Kasumi-1 (cell line): Measurements from ENCODE around the gene CPAMD8.
A peak's percentile ranks its signal among the peaks of the same experiment; 100 is the strongest.

ENCODE experiments used
- DNase-seq, 2 experiments: peaks; one replicate each; lab custom pipeline; 2025; lab: John Stamatoyannopoulos, UW

The CPAMD8 gene

DNA sequence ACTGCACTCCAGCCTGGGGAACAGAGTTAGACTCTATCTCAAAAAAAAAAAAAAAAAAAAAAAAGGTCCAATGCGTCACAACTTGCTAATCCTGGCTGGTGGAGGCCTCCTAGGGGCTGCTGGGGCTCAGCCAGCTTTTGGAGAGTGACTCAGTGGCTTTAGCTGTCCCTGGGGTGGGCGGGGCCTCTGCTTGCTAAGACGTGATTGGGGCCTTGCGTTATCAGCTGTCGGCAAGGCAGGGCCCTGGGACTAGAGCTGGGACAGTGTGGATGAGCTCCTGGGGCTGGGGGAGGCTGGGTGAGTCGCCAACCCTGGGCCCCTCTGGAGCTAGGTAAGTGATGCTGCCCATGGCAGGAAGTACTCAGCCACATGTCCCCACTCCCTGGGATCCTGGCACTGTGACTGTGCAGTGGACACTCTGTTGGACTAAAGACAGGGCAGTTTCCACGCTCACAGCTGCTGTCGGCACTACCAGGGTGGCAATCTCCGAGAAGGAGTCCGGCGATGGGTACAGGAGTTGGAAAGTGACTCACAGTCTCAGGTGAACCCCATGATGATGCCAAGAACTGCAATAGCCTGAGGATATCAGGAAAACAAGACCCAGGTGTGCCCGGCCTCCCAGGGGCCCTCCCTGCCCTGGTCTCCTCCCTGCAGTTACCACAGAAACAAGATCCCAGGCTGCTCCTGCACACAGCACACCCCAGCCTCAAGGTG is 105.6 kb downstream of the CPAMD8 start:
- DNase-seq: no peak

DNA sequence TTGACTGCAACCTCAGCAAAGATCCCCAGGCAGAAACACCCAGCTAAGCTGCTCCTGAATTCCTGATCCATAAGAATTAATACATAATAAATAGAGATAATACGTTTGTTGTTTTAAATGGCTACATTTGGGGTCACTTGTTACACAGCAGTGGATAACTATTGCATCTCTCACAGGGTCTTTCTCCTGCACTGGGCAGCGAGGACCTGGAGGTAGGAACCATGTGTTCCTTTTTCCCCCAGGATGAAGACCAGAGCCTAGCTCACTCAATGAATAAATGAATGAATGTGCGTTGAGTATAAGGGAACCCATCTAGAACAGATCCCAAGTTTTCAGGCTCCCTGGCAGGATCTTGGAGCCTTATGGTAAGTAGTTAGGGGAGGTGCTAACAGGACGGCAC is 107.1 kb downstream of the CPAMD8 start:
- DNase-seq: no peak

DNA sequence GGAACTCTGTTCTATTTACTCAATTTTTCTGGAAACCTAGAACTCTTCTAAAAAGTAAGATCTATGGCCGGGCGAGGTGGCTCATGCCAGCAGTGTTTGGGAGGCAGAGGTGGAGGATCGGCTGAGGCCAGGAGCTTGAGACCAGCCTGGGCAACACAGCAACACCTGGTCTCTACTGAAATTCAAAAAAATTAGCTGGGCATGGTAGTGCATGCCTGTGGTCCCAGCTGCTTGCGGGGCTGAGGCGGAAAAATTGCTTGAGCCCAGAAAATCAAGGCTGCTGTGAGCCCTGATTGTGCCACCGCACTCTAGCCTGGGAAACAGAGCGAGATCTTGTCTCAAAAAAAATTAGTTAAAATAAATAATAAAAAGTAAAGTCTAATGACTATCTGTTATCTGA is 109.2 kb downstream of the CPAMD8 start:
- no peak for DNase-seq

DNA sequence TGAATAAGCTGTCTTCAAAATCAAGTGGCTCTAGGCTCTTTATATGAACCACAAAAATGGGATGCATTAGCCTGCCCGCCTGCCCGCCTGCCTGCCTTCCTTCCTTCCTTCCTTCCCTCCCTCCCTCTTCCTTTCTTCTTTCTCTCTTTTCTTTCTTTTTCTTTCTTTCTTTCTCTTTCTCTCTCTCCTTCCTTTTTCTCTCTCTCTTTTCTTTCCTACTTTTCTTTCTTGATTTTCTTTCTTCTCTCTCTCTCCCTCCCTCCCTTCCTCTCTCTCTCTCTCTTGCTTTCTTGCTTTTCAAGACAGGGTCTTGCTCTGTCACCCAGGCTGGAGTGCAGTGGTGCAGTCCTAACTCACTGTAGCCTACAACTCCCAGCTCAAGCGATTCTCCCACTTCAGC is 110.9 kb downstream of the CPAMD8 start:
- DNase-seq: no peak

DNA sequence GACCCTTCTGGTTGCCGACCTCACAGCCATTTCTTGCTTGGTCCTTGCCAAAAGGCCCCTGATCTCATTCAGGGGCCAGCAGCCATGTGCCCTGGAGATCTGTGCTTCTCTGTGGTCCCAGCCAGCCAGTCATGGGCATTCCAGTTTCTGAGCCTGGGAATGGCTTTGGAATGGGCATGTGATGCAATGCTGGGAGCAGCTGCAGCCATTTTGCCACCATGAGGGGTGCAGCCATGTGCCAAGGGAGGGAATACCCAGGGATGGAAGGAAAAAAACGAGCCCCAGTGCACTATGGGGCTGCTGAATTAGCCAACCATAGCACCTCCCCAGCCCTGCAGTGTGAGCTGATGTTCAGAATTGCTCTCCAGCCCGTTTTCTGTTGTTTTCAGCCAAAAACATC is 111.5 kb downstream of the CPAMD8 start:
- DNase-seq: no peak

DNA sequence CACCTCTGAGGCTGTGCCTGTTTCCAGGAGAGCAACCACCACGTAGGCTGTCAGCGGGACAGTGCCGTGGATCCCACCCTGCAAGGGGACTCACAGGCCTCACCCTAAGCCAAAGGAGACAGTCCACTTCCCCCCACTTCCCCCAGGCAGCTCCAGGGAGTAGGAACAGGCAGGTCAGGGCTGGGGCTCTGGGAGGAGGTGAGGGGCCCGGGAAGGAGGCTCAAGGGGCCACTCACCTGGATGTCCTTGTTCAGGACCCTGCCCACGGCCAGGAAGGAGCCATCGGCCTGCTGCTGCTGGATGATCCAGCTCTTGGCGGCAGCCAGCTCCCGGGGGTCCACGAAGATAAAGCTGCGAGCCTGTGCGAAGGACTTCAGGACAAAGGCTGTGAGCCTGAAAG is 112.2 kb downstream of the CPAMD8 start:
- DNase-seq: no peak

DNA sequence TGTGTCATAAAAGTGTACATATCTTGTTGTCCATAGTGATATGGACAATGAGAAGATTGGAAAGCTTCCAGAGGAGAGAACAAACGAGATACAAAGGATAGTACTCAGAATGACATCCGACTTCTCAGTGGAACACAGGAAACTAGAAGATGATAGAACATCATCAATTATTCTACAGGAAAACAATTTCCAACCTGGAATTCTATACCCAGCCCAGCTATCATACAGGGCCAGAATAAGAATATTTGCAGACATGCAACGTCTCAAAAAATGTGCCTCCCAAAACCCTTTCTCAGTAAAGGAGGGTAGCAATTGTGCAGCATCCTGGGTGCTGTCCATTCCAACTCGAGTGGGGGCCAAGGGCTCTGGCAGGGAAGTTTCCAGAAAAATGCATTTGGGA is 113.8 kb downstream of the CPAMD8 start:
- no peak for DNase-seq

DNA sequence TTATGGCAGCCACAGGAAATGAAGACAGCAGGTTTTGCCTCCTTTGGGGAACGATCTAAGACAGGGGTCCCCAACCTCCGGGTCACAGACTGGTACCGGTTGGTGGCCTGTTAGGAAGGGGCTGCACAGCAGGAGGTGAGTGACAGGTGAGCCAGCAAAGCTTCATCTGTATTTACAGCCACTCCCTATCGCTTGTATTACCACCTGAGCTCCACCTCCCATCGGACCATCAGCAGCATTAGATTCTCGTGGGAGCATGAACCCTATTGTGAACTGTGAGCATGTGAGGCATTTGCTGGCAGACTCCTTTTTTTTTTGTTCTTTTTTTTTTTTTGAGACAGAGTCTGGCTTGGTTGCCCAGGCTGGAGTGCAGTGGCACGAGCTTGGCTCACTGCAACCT is 115.6 kb downstream of the CPAMD8 start:
- DNase-seq: no peak

DNA sequence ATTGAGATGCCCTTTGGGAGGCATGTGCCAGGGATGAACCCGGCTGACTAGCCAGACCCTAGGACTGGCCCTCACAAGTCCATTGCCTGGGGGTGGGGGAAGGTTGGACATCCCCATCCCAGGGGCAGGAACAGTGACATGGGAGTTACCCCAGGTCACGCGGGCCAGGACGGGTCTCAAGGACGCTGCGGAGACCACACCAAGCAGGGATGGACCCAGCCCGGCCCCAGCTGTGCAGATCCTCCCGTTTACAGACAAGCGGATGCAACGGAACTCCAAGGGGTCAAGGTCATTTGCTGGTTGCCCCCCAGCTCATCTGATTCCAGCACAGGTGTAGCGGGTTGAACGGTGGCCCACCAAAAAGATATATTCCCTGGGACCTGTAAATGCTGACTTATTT is 117.9 kb downstream of the CPAMD8 start:
- DNase-seq: no peak

DNA sequence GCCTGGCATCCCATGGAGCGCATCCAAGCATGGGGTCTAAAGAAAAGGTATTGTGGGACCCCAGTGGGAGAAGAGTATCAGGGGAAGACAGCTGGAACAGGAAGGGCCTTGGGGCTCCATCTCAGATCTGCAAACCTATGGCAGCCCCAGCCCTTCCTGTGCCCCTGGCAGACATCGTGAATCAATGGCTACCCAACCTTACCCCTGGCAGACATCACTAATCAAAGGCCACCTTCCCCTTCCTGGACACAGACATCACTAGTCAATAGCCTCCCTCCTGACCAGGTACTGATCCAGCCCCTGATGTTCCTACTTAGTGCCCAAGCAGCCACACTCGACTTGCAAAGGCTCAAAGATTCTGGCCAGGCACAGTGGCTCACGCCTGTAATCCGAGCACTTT is 122.0 kb downstream of the CPAMD8 start:
- DNase-seq: no peak

DNA sequence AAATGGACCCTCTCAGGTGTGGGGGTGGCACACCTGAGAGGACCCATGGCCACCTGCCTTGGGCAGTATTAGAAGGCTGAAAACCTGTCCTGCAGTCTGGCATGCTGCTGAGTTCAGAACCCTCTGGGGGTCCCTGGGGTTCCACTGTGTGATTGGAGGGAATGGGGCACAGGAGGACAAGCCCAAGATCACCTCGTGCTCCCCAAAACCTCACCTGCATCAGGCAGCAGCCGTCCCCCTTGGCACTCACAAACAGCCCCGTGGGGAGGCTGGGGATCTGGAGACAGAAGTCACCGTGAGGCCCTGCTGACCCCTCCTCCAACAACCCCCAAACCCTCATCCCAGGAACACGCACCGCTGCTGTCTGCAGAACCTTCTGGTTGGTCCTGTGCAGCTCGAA is 123.3 kb downstream of the CPAMD8 start:
- no peak for DNase-seq

DNA sequence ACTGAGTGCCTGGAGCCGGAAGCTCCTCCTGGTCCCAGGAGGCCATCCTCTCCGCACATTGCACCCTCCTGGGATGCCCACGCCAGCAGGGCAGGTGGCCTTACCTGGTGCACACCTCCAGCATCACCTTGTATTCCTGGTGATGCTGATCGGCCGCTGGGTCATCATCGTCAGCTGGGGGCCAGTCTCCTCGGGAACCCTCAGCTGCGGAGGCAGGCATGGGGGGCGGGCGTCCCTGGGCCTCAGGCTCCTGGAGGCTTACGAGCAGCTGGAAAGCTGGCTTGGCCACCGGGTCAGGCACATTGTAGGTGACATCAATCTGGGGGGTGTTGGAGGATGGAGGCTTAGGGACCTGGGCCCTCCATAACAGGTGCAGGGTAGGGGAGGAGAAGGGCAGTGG is 124.1 kb downstream of the CPAMD8 start:
- no peak for DNase-seq

DNA sequence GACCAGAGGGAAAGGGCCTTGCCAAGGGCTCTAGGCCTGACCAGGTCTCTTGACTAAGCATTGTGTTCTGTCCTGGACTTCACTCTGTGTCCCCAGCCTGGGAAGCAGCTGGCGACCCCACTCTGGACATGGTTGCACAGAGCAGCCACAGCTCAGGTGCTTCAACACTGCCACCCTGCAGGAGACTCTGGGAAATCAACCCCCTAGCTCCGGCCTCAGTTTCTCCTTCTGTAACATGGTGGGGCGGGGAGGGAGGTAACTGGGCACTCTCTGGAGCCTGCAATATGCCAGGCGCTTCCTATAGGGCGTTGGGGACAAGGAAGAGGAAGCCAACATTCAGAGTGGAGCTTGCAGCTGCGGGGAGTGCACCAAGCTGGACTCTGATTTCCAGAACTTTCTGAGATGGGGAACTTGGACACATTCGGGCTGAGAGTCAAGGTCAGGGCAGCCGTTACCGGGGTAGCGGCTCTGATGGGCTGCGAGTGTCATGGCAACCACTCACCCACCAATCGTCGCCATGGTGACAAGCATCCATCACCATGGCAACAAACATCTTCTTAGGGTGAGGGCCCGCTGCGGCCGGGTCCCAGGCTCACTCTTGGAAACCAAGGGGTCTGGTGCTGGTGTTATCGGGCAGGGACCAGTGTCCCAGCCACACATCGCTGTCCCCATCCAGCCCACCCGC is 125.0 kb downstream of the CPAMD8 start:
- no peak for DNase-seq

DNA sequence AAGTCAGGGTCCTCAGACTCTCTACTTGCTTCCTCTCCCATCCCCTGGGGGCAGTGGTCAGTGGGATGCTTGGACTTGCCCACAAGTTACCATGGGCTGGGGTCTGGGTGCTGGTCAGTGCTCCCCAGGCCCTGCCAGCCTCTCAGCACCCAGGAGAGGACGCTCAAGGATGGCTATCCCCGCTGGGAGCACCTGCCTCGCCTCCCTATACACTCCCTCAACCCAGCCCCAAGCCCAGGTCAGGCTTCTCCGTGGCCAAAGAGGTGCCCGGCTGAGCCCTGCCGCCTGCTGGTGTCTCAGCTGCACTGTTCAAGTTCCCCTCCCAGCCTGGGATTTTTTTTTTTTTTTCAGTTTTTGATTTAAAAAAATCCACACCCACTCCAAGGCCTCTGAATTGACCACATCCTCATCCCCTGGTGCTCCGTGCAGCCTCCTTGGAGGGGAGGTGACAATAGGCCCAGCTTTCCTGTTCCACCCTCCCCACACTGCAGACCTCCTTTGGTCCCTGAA is 127.0 kb downstream of the CPAMD8 start:
- DNase-seq: peak; percentile 12 to 37

DNA sequence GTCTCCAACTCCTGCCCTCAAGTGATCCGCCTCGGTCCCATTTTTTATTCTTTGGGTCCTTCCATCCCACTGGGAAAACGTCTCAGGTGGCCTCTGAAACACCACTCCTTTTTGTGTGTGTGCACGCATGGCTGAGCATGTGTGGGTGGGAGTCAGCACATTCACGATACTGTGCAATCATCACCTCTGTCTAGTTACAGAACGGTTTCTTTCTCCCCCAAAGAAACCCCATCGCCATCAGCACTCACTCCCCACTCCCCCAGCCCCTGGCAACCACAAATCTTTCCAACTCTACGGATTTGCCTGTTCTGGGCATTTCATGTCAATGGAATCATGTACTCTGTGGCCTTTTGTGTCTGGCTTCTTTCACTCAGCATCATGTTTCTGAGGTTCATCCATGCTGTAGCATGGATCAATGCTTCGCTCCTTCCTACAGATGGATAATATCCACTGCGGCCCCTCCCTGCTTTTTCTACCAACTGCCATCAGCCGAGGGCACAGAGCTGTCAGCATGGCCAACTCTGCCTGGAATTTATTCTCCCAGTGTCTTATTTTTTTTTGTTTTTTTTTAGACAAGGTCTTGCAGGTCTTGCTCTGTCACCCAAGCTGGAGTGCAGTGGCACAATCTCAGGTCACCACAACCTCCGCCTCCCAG is 128.1 kb downstream of the CPAMD8 start:
- DNase-seq: no peak

DNA sequence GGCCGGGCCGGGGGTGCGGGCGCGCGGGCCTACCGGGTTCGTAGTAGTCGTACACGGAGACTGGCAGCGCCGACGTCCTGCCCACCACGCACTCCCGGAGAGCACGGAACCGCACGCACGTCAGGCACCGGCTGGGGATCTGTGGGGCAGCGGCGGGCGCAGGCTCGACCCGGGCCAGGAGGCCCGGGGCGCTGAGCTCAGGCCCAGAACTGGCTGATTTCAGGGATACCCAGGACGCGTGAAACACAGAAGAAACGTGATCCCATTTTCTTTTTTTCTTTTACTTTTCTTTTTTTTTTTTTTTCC is 128.8 kb downstream of the CPAMD8 start:
- DNase-seq: no peak

DNA sequence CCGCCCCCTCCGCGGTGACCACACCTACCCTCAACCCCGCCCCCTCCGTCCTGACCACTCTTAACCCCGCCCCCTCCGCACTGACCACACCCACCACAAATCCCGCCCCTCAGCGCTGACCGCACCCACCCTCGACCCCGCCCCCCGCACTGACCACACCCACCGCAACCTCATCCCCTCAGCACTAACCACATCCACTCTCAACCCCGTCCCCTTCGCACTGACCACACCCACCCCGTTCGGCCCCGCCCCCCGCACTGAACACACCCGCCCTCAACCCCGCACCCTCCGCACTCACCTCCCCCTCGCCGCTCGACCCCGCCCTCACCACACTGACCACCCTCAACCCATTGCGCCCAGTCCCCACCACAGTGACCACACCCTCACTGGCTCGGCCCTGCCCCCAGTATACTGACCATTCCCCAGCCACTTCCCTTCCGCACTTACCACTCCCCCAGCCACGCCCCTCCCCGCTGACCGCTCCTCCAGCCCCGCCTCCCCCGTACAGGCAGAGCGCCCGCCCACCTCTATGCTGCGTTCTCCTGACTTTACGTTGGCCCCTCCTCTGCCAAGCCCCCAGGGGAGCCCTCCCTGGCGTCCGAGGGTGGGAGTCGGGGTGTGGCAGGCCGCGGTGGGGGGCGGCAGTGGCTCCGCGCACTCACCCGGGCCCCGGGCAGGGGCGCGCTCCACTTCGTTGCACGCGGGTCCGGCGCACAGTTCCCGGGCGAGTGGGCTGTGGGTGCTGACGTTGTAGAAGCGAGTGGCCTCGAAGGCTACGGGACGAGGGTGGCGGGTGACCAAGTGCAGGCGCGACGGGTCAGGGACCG is 129.4 kb downstream of the CPAMD8 start:
- no peak for DNase-seq

DNA sequence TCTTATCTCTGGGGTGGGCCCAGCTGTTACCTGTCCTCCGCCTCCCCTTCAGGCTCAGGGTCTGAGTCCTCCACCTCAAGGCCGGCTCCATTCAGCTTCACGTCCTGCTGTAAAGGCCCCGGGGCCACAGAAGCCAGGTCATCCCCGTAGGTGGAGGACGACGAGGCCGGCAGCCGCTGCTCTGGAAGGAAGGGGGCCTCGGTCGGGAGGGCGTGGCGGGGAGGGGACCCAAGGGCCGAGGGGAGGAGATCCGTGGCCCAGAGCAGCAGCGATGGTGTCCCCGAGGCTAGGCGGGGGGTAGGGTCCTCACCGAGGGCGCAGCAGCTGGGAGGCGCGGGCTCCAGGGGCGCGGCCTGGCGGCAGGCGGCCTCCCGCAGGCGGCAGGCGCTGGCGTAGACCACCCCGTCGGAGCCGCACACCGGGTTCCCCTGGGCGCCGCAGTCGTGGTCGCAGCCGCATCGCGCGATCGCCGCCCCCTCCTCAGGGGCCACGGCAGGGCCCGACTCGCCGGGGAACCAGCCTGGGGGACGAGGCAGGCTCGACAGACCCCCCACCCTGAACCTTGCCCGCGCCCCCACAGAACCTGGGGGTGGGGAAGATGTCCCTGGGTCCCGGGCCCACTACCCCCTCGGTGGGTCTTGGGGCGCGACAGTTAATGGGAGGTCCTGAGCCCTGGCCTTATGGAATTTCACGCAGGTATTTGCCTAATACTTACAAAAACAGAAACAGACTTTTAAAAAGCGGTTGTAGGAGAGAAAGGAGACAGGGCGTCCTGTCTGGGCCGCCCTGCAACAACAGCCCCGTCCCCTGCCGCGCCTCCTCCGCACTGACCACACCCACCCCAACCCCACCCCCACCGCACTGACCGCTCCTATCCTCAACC is 130.2 kb downstream of the CPAMD8 start:
- DNase-seq: no peak

DNA sequence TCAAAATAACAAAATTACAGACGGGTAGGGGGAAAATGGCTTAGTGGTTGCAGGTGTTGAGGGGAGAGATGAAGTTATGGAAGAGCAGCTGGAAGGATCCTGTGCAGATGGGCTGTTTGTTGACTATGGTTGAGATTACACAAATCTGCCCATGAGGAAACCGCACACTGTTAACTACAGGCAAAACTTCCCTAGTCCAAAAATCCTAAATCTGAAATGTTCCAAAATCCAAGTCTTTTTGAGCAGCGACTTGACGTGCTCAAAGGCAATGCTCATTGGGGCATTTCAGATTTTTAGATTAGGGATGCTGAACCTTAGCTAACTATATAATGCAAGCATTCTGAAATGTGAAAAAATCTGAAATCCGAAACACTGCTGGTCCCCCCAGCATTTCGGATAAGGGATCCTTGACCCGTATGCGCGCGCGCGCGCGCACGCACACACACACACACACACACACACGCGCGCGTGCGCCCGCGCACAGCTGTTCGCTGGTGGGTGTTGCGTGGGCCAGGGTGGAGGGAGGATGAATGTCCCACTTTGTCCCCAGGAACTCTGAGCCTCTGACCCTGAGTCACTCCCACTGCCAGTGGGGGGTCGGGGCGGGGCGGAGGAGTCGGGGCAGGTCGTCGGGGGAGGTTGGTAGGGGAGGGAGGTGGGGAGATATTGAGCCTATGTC is 131.0 kb downstream of the CPAMD8 start:
- DNase-seq: no peak

DNA sequence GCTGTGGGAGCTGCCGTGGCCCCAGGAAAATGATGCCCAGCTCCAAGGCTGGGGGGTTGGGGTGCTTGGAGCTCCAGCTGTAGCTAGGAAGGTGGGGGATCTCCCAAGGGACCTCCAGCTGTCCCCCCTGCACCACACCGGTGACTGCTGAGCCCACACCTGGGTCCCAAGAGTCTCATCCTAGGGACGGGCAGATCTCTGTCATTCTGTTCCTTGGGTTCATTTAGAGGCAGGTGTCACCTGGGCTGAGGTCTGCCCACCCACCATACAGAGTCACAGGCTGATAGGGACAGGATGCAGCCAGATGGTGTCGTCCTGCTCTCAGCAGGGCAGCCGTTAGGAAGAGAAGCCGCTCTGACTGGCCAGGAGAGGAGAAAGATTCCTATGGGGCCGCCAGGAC is 132.5 kb downstream of the CPAMD8 start:
- DNase-seq: no peak

DNA sequence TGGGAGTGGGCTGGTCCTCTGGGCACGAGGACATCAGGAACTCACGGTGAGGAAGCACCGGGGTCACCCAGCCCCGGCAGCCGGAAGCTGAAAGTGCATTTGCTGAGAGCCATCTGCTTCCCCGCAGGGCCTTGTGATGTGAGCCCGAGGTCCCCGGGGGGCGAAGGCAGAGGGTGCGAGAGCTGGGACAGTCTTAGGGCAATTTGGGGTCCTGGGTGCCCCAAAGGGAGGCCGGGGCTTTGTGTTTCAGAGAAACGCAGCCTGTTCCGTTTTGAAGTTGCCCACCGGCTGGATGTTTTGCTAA is 133.0 kb downstream of the CPAMD8 start:
- DNase-seq: no peak
